Ovary (tissue), 3 donors: ENCODE data around the gene HTR1D.
"Not testable (repeated sequence)": the region's sequence is repeated elsewhere in the genome, so short reads cannot be mapped to it uniquely, and the experiment has no call there.

Experiments used
- CTCF ChIP-seq, 3 donors: fragments of 450-650 bp in 2 of 3; fragments of 200-600 bp in 1 of 3; IDR thresholded peaks; one replicate each; pipeline versions ENCODE4 v1.5.1 to v1.8.0; 2016 to 2022; ENCODE audit warnings: antibody characterized with exemption in 3 of 3, mild to moderate bottlenecking in 1 of 3
- EP300 ChIP-seq: sonication (generic); formaldehyde crosslinking; IDR thresholded peaks from one replicate; pipeline ENCODE4 v1.6.1; 2017; ENCODE audit warnings: antibody characterized with exemption
- POLR2A ChIP-seq: fragments of 450-650 bp; IDR thresholded peaks from one replicate; pipeline ENCODE4 v1.6.1; 2017; ENCODE audit warnings: antibody characterized with exemption, mild to moderate bottlenecking, moderate library complexity
- donor health status: DM: no; HTN: no; CAD: no.

- TF ChIP-seq CTCF (IDR thresholded peaks at IDR 0.05); POLR2A; EP300: not testable (repeated sequence)
Measured at GRCh38 chr1:23207733-23208132, 9.6 kb downstream of the HTR1D start.
